ENCODE measurements around the gene PSMD10.

DNA sequence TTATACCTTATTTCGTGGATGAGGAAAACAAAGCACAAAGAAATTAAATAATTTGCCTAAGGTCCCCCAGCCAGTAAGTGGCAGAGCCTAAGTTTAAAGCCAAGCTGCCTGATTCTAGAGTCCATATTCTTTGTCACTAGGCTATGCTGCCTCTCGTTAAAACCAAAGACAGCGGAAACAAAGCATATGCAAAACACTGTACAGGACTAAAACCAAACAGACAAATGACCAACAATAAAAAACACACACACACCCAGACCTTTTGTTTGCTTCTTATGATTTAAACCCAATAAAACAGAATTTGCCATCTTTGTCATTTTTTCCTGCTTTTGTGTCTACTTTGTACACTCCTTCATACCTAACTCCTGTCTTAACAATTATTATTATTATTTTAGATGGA lies 56.6 kb downstream of the PSMD10 start:
- TF ChIP-seq POLR2AphosphoS5 (IDR thresholded peaks at IDR 0.05), result no peak
- TF ChIP-seq, protein P1, sequence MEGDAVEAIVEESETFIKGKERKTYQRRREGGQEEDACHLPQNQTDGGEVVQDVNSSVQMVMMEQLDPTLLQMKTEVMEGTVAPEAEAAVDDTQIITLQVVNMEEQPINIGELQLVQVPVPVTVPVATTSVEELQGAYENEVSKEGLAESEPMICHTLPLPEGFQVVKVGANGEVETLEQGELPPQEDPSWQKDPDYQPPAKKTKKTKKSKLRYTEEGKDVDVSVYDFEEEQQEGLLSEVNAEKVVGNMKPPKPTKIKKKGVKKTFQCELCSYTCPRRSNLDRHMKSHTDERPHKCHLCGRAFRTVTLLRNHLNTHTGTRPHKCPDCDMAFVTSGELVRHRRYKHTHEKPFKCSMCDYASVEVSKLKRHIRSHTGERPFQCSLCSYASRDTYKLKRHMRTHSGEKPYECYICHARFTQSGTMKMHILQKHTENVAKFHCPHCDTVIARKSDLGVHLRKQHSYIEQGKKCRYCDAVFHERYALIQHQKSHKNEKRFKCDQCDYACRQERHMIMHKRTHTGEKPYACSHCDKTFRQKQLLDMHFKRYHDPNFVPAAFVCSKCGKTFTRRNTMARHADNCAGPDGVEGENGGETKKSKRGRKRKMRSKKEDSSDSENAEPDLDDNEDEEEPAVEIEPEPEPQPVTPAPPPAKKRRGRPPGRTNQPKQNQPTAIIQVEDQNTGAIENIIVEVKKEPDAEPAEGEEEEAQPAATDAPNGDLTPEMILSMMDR (IDR thresholded peaks at IDR 0.05), result no peak
- TF ChIP-seq POLR2A (IDR thresholded peaks at IDR 0.05), result no peak
- no peak for TF ChIP-seq EP300 (IDR thresholded peaks at IDR 0.05; ENCODE audit: low read depth)
